GM19452 (cell line): ENCODE measurements around the gene CERS6.

ENCODE experiments used
- ATAC-seq: cut with Tn5 transposase; IDR thresholded peaks from one replicate; pipeline ENCODE4 v1.9.1; 2021; ENCODE audit not compliant: unreplicated experiment

The CERS6 gene

DNA sequence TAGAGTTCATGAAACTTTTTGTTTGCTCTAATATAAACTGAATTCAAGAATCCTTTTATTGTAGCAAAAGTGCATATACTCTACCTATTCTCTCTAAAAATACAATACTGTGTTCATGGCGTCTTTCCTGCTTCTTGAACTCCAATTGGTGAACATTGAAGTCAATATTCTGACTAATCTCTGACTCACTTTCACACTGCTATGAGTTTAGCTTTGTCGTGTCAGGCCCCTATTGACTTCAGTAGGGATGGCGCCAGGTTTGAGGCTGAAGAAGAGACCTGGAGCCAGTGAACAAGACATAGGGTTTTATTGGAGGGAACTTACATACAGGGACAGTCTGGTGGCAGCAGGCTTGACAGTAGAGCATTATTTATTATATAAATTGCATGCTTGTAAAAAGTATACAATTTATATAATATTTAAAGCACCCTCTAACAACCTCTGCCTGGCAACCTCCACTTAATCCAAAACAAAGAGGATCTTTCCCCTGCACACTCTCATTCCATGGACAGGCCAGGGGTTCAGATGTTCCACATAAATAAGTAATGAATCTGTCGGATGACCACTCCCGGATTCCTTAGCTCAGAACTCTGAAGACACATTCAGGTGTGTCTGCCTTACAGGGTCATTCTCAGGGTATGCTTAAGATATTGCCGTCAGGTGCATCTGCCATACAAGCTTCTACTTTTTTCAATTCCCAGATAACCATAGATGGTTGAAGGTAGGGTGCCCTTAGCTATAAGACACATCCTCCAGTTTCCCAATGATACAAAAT, 141.0 kb downstream of the CERS6 start:
- ATAC-seq: no peak

DNA sequence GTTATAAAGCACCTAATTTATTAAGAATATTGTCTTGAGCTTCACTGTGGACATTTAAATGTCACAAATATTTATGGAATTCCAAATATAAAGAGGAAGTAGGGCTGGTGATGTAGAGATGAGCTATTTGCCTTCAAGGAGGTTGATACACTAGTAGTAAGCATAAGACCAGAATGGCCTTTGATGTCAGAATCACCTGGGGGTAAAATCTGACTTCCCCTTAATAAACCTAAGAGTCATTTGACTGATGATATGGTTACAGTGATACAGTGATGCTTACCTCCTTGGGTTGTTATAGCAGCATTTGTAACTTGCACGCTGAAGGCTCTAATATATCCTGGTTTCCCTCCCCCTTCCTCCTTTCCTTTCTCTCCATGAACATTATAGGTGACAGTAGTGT, 143.7 kb downstream of the CERS6 start:
- ATAC-seq: no peak

DNA sequence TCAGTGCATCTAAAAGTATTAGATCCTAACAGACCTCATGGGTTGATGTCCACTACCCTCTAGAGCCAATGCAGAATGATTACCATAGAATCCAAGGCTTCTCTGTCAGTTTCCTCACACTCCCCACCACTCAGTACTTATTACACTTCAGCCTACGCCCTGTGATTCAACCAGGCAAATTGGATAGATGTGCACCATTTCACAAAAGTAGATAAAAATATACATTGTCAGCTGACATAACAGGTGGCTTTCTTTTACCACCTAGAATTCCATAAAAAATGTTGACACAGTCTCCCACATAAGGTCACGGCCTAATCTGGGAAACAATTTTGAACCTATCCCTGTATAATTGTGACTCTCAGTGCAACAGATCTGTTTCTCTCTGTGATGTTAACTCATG, 144.9 kb downstream of the CERS6 start:
- no peak for ATAC-seq

DNA sequence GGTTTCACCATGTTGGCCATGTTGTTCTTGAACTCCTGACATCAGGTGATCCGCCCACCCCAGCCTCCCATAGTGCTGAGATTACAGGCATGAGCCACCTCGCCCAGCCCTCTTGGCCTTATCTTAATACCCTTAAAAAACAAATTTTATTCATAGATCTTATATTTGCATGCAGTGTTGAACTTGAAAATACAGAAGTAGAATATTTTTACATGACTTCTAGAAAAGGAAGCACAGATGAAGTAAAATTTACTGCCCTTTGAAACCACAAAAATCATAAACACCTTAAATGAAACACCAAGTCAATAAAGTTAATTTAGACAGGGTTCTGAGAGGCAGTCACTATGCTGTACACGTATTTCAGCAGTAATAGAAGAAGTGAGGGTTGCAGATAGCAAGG, 145.7 kb downstream of the CERS6 start:
- peak; percentile 59 for ATAC-seq

DNA sequence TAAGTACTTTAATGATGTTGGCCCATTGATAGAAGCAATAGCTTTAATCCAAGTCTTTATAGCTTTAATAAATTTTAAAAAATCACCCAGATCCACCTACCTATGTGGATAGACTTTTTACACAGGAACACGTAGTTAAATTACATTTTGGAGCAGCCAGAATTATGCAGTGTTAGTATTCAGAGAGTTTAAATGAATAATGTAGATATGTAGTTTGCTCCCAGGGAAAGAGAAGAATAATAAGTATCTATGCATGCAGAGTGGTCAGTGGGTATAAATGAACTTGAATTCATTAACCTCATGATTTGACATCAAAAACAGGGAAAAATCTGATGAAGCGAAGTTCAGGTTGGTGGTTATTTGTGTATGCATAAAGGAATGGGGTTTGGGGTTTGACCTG, 146.3 kb downstream of the CERS6 start:
- ATAC-seq: no peak

DNA sequence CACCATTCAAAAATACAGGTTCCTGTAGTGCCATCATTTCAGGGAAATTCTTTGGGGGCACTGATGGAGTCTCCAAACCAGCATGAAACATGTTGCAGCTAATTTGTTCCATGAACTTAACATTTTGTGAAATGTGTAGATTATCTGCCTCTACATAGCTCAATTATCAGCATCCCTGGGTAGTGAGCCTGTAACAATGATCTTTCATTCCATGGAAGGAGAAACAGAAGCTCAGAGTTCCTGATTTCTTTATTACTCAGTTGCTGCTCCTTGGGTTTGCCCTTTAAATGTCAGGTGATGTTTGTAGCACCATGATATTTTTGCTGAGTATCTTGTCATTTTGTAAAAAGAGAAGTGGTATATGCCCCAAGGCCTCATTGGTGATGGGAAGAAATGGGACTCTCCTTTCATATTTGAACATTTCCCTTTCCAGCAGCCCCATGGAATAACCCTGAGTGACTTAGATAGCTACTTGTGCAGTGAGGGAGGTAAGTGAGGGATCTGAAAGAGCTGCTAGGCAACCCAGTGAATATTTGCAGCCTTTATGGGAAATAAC, 146.9 kb downstream of the CERS6 start:
- no peak for ATAC-seq

DNA sequence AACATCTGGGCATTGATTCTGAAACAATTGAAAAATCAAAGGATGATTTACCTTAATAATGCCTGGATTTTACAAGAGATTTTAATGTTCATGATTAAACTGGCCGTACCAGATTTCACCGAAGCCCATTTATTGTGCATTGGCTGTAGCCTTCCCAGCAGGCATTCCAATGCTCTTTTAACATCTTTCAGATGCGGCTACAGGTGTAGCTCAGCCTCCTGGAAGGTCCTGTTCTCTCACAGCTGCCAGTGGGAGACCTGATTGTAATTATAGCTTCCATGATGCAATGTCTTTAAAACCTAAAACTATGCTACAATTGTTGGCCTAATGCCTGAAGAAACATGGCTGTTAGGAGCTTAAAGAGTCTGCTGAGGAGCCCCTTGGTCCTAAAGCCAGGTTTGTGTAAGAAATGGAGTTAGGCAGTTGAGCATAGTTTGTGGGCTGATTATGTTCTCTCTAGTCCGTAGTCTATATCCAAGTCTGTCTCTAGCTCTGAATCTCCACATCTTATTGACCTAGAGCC, 147.4 kb downstream of the CERS6 start:
- no peak for ATAC-seq

DNA sequence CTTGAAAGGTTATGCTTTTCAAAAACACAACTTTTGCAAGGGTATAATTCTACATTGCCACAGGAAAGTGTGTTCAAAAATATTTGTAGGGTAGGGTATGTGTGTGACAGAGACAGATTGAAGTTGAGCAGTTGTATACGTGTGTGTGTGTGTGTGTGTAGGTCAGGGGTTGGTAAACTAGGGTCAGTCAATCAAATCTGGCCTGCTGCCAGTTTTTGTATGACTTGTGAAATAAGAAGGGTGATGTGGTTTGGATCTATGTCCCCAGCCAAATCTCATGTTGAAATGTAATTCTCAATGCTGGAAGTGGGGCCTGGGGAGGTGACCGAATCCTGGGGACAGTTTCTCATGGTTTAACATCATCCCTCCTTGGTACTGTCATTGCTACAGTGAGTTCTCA, 148.2 kb downstream of the CERS6 start:
- no peak for ATAC-seq

DNA sequence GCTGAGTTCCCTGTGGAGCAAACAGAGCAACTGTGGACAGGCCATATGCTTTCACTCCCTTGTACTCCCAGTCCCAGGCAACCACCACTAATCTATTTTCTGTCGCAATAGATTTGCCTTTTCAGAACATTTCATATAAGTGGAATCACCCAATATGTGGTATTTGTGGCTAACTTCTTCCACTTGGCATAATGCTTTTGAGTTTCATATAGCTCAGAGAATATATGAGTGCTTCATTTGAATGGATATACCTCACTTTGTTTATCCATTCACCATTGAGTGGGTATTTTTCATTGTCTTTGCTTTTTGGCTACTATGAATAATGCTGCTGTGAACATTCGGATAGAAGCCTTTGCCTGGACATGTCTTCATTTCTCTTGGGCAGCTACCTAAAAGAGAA, 151.9 kb downstream of the CERS6 start:
- ATAC-seq: no peak

DNA sequence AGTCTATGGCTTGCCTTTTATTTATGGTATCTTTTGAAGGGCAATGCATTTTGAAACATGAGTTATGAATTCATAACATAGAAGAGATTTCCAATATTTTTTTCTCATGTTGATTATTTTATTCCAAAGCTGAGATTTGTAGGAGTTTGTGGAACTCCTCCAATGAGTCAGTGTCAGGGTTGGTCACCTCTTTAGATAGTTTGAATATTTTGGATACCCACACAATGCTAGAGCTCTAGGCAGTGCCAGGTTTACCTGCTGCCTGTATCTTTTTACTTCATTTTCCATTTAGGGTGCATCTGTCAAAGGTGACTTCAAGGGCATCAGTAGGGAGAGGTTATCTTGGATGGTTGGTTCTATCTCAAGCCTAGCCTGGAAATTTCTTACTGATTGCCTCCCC, 152.7 kb downstream of the CERS6 start:
- no peak for ATAC-seq

DNA sequence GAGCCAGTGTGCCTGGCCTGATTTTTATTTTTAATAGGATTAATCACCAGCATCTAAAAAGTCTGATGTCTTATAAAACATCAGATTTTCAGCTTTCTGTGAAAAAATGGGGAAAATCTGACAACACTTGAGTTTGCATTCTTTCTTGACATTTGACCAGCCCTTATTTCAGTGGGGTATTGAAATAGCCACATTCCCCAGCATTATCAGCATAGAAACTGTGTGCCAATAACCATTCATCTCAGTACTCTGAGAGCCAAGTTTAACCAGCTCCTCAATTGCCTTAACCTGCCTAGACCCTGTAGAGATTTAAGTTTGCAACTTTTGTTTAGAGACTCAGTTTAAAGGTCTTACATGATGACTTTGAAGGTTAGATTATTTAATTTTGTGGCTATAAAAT, 155.0 kb downstream of the CERS6 start:
- ATAC-seq: no peak

DNA sequence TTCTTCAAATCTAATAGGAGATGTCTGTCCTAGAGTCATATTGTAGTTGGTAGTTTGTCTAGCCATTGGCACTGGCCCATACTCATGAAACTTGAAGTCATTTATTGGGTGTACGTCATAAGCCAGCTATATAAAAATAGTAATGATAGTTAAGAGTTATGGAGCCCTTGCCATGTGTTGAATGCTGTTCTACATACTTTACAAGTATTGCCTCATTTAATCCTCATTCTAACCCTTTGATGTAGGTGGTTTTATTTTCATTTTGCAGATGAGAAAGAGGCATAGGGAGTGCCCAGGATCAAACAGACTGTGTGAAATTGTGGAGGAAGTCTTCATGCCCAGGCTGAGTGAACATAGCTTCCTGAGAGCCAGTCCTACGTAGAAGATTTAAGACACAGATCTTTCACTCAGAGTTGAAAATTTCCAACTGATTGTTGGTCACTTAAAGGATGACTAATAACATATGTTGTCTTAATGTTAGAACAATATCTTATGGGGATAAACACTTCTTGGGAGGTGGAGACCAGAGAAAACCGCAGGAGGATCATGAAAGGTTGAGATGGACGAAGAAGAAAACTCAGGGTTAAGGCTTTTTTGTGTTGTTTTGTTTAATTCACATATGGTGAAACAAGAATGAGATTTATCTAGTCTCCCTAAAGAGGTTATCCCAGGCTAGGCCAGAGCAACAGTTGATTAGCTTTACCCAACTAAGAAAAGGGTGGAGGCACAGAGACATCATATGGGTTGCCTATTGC, 156.0 kb downstream of the CERS6 start:
- ATAC-seq: no peak

DNA sequence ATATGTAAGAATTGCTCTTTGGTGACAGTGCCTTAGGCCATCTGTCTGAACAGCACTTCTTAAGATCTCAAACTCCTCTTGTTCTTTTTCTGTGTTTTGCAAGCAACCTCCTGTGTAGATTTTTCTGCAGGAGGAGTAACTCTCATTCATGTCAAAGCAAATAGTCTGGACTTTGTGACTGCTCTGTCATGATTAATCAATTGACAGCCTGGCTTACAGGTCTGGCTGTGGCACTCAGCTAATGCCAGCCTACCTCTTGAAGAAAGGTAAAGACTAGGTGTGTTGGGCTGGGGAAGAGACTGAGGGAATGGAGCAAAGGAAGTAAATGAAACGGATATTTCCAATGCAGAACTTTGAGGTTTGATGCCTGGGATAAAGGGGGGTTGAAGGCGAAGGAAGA, 156.6 kb downstream of the CERS6 start:
- no peak for ATAC-seq

DNA sequence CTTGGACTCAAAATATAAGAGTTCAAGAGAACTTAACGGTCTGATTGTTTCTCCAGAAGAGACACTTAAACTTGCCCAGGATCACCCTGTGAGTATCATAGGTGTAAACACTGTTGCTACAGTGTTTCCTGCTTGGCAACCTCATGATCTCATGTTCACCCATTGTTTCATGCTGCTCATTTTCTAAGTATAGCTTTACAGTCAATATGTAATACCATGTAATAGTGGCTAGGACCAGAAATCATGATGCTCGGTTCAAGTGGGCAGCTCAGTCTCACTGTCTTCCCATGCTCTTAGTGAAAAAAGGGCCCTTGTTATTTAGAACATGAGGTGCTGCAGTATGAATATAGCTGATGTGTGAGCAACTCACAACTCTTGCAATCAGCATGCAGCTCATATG, 157.5 kb downstream of the CERS6 start:
- no peak for ATAC-seq

DNA sequence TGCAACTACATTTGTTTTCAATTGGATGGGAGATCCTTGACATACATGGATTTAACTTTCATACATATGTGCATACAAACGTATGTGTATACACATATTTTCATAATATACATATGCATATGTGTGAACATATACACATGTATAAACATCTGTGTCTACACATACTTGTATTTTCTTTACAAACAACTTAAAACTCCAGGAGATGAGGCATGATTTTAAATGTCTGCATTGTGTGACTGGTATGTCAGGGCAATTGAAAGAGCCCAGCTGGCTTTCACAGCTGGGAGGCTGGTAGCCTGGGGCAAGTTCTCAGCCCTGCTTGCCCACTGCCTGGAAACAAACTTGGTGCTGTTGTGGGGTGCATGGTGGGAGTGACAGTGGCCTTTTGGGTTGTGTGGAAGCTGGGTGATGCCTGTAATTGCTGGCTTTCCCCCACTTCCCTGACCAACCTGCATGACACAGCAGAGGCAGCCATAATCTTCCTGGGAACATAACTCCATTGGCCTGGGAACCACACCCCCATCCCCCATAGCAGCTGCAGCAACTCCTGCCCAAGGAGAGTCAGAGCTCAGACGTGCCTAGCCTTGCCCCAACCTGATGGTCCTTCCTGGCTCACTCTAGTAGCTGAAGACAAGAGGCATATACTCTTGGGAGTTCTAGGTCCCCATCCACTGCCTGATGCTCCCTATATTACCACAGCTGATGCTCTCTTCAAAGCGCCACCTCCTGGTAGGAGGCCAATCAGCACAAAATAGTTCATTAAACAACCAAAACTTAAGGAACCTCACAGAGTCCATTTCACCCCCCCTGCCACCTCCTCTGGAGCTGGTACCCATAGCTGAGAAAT, 158.3 kb downstream of the CERS6 start:
- no peak for ATAC-seq

DNA sequence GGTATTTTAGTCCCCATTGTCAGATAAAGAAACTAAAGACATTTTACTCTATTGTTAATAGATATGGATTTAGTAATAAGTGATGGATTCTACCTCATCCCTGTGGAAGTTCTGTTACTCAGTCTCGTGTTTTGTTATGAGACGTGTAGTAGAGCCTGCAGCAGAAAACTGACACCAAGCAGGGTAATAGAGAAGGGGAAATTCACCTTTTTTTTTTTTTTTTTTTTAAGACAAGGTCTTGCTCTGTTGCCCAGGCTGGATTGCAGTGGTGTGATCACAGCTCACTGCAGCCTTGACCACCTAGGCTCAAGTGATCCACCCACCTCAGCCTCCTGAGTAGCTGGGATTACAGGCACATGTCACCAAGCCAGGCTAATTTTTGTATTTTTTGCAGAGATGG, 164.5 kb downstream of the CERS6 start:
- no peak for ATAC-seq

DNA sequence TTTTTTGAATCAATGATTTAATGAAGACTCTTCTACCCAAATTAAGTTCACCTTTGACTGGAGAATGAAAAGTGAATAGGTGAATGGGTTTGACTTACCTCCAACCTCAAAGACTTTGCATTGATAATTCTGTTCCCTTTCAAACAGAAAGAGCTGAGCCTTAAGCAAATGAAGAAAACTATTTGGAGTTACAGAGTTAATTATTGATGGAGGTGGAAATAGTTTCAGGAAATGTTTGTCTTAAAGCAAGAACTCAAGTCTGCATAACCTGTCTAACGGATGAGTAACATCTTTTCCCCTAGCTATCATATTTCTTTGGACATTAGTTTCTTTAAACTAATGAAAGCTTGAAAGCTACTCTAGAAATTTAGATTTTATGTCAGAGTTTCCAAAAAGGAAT, 166.5 kb downstream of the CERS6 start:
- no peak for ATAC-seq

DNA sequence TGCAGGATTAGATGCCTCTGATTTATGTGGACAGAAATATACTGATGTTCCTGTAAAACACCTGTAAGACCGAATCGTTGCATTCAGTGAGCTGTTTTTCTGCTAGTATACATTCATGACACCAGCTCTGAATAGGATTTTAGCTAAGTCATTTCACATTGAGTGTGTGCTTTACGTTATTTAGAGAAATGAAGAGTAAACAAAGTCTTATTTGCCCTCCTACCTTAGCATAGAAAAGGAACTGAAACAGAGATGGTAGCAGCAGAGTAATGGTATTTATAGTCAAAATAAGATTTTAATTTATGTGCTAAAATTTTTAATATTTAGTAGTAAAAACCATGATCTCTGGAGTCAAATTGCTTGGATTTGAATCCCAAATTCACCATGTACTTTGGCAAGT, 168.0 kb downstream of the CERS6 start:
- ATAC-seq: no peak

DNA sequence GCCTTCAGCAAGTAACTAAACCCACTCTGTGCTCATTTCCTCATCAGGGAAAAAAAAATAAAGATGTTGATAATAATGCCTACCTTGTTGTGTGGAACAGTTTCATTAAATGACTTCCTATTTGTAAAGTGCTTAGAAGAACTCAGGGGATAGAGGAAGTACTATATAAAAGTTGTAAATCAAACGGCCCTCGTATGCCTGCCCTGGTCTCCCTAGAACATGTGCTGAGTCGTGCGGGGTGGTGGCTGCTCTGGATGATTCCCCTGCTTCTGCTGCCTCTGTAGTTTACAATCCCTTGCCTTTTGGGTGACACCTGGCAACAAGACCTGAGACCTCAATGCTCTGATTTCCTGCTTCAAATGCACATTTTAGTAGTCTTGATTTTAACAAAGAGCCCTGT, 170.0 kb downstream of the CERS6 start:
- ATAC-seq: no peak

DNA sequence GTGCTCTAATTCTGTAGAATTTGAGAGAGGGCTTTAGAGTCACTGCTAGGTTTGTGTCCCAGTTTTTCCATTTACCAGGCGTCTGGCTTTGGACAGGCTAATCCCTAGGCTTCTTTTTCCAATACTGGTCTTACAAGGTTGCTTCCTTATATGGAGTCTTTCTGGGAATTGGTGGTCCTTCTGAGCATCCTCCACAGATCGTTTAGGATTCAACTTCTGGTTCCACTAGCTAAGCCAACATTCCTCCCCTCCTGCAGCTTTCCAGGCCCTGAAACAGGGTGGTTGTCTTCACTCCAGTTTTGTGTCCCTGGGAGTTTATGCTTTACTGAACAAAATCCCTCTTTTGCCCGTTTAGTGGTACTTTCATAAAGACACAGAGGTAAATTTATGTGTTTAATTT, 170.6 kb downstream of the CERS6 start:
- no peak for ATAC-seq

DNA sequence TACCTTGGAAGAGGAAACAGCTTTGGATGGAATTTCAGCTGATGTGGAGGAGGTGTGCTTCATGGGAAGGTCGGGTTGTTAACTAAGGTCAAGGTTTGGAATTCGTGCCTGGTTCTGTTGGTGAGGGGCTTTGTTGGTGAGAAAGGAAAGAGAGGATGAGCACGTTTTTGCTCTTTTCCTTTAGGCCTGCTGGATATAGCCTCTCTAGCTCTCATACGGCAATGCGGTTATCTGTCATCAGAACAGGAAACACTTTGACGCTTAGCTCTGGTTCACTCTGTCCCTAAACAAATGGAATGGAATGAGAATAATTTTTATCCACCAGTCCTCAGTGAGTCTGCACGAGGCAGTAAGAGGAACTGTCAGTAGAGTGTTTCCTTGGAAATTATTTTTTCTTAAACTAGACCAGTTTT, 176.6 kb downstream of the CERS6 start:
- no peak for ATAC-seq
